GM23338 (cell line): ENCODE data around the gene ZNF12. TPM values are rescaled to one million over a fixed set of nuclear protein-coding genes. Genes with fewer than 3 reads are reported as not detected.

Source experiments
- ATAC-seq: fragments of 200-7000 bp; cut with Tn5 transposase; 3 replicates; pipeline ENCODE4 v1.9.1; 2020
- DNase-seq: peaks from one replicate; pipeline ENCODE4 v3.0.0-alpha.2; 2015; ENCODE audit warnings: low spot score
- H2AFZ ChIP-seq: fragments of 200-600 bp; sonication (generic); 2 replicates; pipeline ENCODE4 v1.8.0; 2016; ENCODE audit warnings: antibody characterized with exemption, mild to moderate bottlenecking, moderate library complexity
- H3F3A ChIP-seq: fragments of 200-600 bp; sonication (generic); replicated peaks from 2 replicates; pipeline ENCODE4 v1.8.0; 2017; ENCODE audit warnings: antibody characterized with exemption, mixed run types, low read depth
- H3K27ac ChIP-seq: fragments of 200-600 bp; sonication (generic); 2 replicates; pipeline ENCODE4 v1.6.1; 2016; ENCODE audit warnings: low read depth
- H3K27me3 ChIP-seq: fragments of 200-600 bp; sonication (generic); 2 replicates; pipeline ENCODE4 v1.8.0; 2016; ENCODE audit warnings: mild to moderate bottlenecking, mixed run types, moderate library complexity; ENCODE audit not compliant: insufficient read depth
- H3K36me3 ChIP-seq: fragments of 200-600 bp; sonication (generic); 2 replicates; pipeline ENCODE4 v1.8.0; 2016; ENCODE audit warnings: mild to moderate bottlenecking; ENCODE audit not compliant: insufficient read depth
- H3K4me1 ChIP-seq: fragments of 200-600 bp; sonication (generic); 2 replicates; pipeline ENCODE4 v1.8.0; 2016; ENCODE audit warnings: mild to moderate bottlenecking, moderate library complexity; ENCODE audit not compliant: insufficient read depth
- H3K4me2 ChIP-seq: fragments of 200-600 bp; sonication (generic); 2 replicates; pipeline ENCODE4 v1.7.1; 2017; ENCODE audit warnings: mixed run types
- H3K4me3 ChIP-seq: fragments of 200-600 bp; sonication (generic); 2 replicates; pipeline ENCODE4 v1.6.1; 2016; ENCODE audit warnings: mixed run types
- H3K79me2 ChIP-seq: fragments of 200-600 bp; sonication (generic); replicated peaks from 2 replicates; pipeline ENCODE4 v1.8.0; 2017; ENCODE audit warnings: mild to moderate bottlenecking; ENCODE audit not compliant: insufficient read depth
- H3K9me2 ChIP-seq: fragments of 200-600 bp; sonication (generic); 2 replicates; pipeline ENCODE4 v1.8.0; 2017; ENCODE audit not compliant: insufficient read depth
- H4K20me1 ChIP-seq: fragments of 200-600 bp; sonication (generic); replicated peaks from 2 replicates; pipeline ENCODE4 v1.8.0; 2017; ENCODE audit warnings: mild to moderate bottlenecking; ENCODE audit not compliant: insufficient read depth
- H3K27ac Mint-ChIP-seq: 2 replicates; pipeline ENCODE4 v1.8.0; 2020; ENCODE audit warnings: inconsistent platforms, mild to moderate bottlenecking, moderate library complexity, mixed read lengths
- H3K27me3 Mint-ChIP-seq: 3 replicates; pipeline ENCODE4 v1.8.0; 2022; ENCODE audit warnings: low read depth, mild to moderate bottlenecking, moderate library complexity, mixed read lengths, inconsistent platforms; ENCODE audit not compliant: insufficient read depth, poor library complexity
- H3K36me3 Mint-ChIP-seq: 3 replicates; pipeline ENCODE4 v1.8.0; 2021; ENCODE audit warnings: low read depth, mild to moderate bottlenecking, inconsistent platforms, moderate library complexity, mixed read lengths
- H3K4me1 Mint-ChIP-seq: 3 replicates; pipeline ENCODE4 v1.8.0; 2020; ENCODE audit warnings: mild to moderate bottlenecking, inconsistent platforms, mixed read lengths
- H3K4me3 Mint-ChIP-seq: 3 replicates; pipeline ENCODE4 v1.8.0; 2021; ENCODE audit warnings: moderate library complexity, mild to moderate bottlenecking, inconsistent platforms, mixed read lengths
- H3K9me3 Mint-ChIP-seq: 3 replicates; pipeline ENCODE4 v1.8.0; 2020; ENCODE audit warnings: moderate library complexity, mild to moderate bottlenecking, inconsistent platforms, mixed read lengths
- CREB1 ChIP-seq: fragments of 250-450 bp; sonication (Bioruptor Pico); IDR thresholded peaks from 2 replicates; pipeline ENCODE4 v1.5.0; 2020; ENCODE audit warnings: low read depth, mild to moderate bottlenecking, moderate library complexity
- CTCF ChIP-seq, 2 experiments: fragments of 200-600 bp in 1 of 2; sonication (generic) in 1 of 2; conservative IDR thresholded peaks; 2 replicates each; pipeline versions ENCODE4 v1.5.1 to v1.6.1; 2016 to 2017; ENCODE audit warnings: antibody characterized with exemption in 2 of 2, low read depth in 2 of 2, mild to moderate bottlenecking in 2 of 2, moderate library complexity in 1 of 2
- ETS1 ChIP-seq: IDR thresholded peaks from 2 replicates; pipeline ENCODE4 v1.6.1; 2016; ENCODE audit warnings: antibody characterized with exemption
- EZH2 ChIP-seq: fragments of 200-600 bp; sonication (generic); IDR thresholded peaks from one replicate; pipeline ENCODE4 v1.8.0; 2017; ENCODE audit warnings: antibody characterized with exemption, mild to moderate bottlenecking, low read depth; ENCODE audit not compliant: unreplicated experiment
- EZH2phosphoT487 ChIP-seq: fragments of 200-600 bp; sonication (generic); IDR thresholded peaks from one replicate; pipeline ENCODE4 v1.8.1; 2018; ENCODE audit warnings: antibody characterized with exemption; ENCODE audit not compliant: unreplicated experiment
- JUNB ChIP-seq: IDR thresholded peaks from one replicate; pipeline ENCODE4 v1.6.1; 2016; ENCODE audit warnings: antibody characterized with exemption; ENCODE audit not compliant: unreplicated experiment
- NANOG ChIP-seq: IDR thresholded peaks from 2 replicates; pipeline ENCODE4 v1.6.1; 2016; ENCODE audit warnings: antibody characterized with exemption, borderline replicate concordance
- POLR2AphosphoS5 ChIP-seq: IDR thresholded peaks from 2 replicates; pipeline ENCODE4 v1.6.1; 2016; ENCODE audit warnings: antibody characterized with exemption, low read depth
- REST ChIP-seq: IDR thresholded peaks from one replicate; pipeline ENCODE4 v1.6.1; 2018; ENCODE audit warnings: antibody characterized with exemption; ENCODE audit not compliant: unreplicated experiment
- STAT1 ChIP-seq: IDR thresholded peaks from one replicate; pipeline ENCODE4 v1.6.1; 2016; ENCODE audit warnings: antibody characterized with exemption; ENCODE audit not compliant: unreplicated experiment
- ZNF114 ChIP-seq: fragments of 250-450 bp; sonication (Bioruptor Pico); IDR thresholded peaks from 2 replicates; pipeline ENCODE4 v1.5.0; 2020; ENCODE audit warnings: mild to moderate bottlenecking, moderate library complexity
- ZNF331 ChIP-seq: fragments of 250-450 bp; sonication (Bioruptor Pico); IDR thresholded peaks from 2 replicates; pipeline ENCODE4 v1.5.0; 2020; ENCODE audit warnings: low read depth, mild to moderate bottlenecking, moderate library complexity
- ZNF462 ChIP-seq: fragments of 250-450 bp; sonication (Bioruptor Pico); IDR thresholded peaks from 2 replicates; pipeline ENCODE4 v1.5.0; 2020; ENCODE audit warnings: mild to moderate bottlenecking, moderate library complexity
- polyA plus RNA-seq: library from polyadenylated mRNA; unstranded; fragments of >200 nt; fragmentation: Nextera tagmentation; extraction: Ambion mirVana; gene quantifications from 2 replicates; pipeline ENCODE4 v1.2.1, GENCODE V29; 2016
- total RNA-seq: library from RNA; depleted of rRNA; stranded (reverse); fragments of >200 nt; shearing (Covaris generic); gene quantifications from 2 replicates; pipeline ENCODE4 v1.2.3, GENCODE V29; 2014

ZNF12 gene
- total and polyA plus RNA-seq, 2 experiments from 2014 or later, result 9.6 to 17.8 TPM

- Histone ChIP-seq H3K36me3 (peaks cover 31% of the 10 kb centered on the region), H3K9me2 (no peaks in the 10 kb centered on the region), H4K20me1 (no peaks in the 10 kb centered on the region), H3K27me3 (no peaks in the 10 kb centered on the region; the same call in 1 of the 2 replicates), H3K4me2 (no peak overlapping the region), H3K27ac (no peak overlapping the region), H3K79me2 (no peaks in the 10 kb centered on the region), H3K4me1 (no peaks in the 10 kb centered on the region), H3K4me3 (peak overlapping the region; percentile 12; the same call in 1 of the 2 replicates), H2AFZ (no peak overlapping the region), H3F3A (peaks cover 9% of the 10 kb centered on the region; the same call in 1 of the 2 replicates)
- DNase-seq, result no peak
- Mint-ChIP-seq H3K27me3 (peaks cover 13% of the 10 kb centered on the region), H3K4me1 (no peaks in the 10 kb centered on the region; the same call in 2 of the 3 replicates), H3K9me3 (peaks cover 96% of the 10 kb centered on the region), H3K36me3 (peaks cover 82% of the 10 kb centered on the region), H3K4me3 (no peak overlapping the region), H3K27ac (no peak overlapping the region)
- ATAC-seq, result no peak
- no peak for TF ChIP-seq POLR2AphosphoS5
- no peak for TF ChIP-seq EZH2phosphoT487
- no peak for TF ChIP-seq CREB1 (CRISPR knock-in tag)
- TF ChIP-seq ZNF114, result no peak
- TF ChIP-seq CTCF (conservative IDR thresholded peaks at IDR 0.05; ENCODE audit: low read depth in 2 of 2), result no peak
- TF ChIP-seq EZH2, result no peak
- TF ChIP-seq ZNF462 (CRISPR knock-in tag), result no peak
- no peak for TF ChIP-seq JUNB
- no peak for TF ChIP-seq REST
- no peak for TF ChIP-seq ETS1
- no peak for TF ChIP-seq NANOG
- no peak for TF ChIP-seq ZNF331 (CRISPR knock-in tag)
- no peak for TF ChIP-seq STAT1
Measured at GRCh38 chr7:6675807-6676405, 30.8 kb downstream of the ZNF12 start.
